Testis (tissue), 3 donors: ENCODE measurements around the gene SCPEP1. TPM values are rescaled to one million over a fixed set of nuclear protein-coding genes. Genes with fewer than 3 reads are reported as not detected.
"Not testable (repeated sequence)": the region's sequence is repeated elsewhere in the genome, so short reads cannot be mapped to it uniquely, and the experiment has no call there.

Source experiments
- DNase-seq: peaks from one replicate; pipeline ENCODE4 v3.0.0-alpha.2; 2019
- H3K27ac ChIP-seq, 2 donors: fragments of 200-600 bp; sonication (generic); one replicate each; pipeline ENCODE4 v1.5.1; 2019
- H3K27me3 ChIP-seq: fragments of 200-600 bp; sonication (generic); one replicate; pipeline ENCODE4 v1.5.1; 2019
- H3K36me3 ChIP-seq: fragments of 200-600 bp; sonication (generic); one replicate; pipeline ENCODE4 v1.5.1; 2017; ENCODE audit warnings: low read depth; ENCODE audit errors: missing control alignments
- H3K4me1 ChIP-seq: fragments of 200-600 bp; sonication (generic); one replicate; pipeline ENCODE4 v1.5.1; 2019
- H3K4me3 ChIP-seq, 2 donors: fragments of 200-600 bp; sonication (generic); one replicate each; pipeline ENCODE4 v1.5.1; 2017 to 2019
- H3K9me3 ChIP-seq: fragments of 200-600 bp; sonication (generic); one replicate; pipeline ENCODE4 v1.5.1; 2017
- POLR2A ChIP-seq: fragments of 450-650 bp; IDR thresholded peaks from one replicate; pipeline ENCODE4 v1.6.1; 2017; ENCODE audit warnings: antibody characterized with exemption, mild to moderate bottlenecking, moderate library complexity
- WGBS, 2 donors: methylation state at CpG; one replicate each; pipeline ENCODE4 v1.1.5; 2018; 5-methylcytosine and 5-hydroxymethylcytosine counted together
- intact Hi-C: fragments of 100-400 bp; cut with DNase I; formaldehyde crosslinking; loops from one replicate; pipeline ENCODE4 v1.15.1; 2023; ENCODE audit warnings: low total_unique reads
- polyA plus RNA-seq: library from polyadenylated mRNA; stranded (reverse); fragments of 350-450 nt; fragmentation: Illumina TruSeq; extraction: RNeasy Lipid Tissue Mini Kit (QIAGEN cat#74804); gene quantifications from one replicate; pipeline ENCODE4 v1.2.3, GENCODE V29; 2014; ENCODE audit warnings: low read depth, low replicate concordance; ENCODE audit not compliant: insufficient read depth
- total RNA-seq, 2 donors: library from RNA; depleted of rRNA; stranded (reverse); fragments of >200 nt; gene quantifications; one replicate each; pipeline ENCODE4 v1.2.3, GENCODE V29; 2016
- TF ChIP-seq, protein P1 (sequence below), 3 experiments: fragments of 450-650 bp in 2 of 3; fragments of 200-600 bp in 1 of 3; sonication (generic) in 1 of 3; IDR thresholded peaks; one replicate each; pipeline ENCODE4 v1.5.1; 2016 to 2019; ENCODE audit warnings: antibody characterized with exemption in 3 of 3, mild to moderate bottlenecking in 2 of 3, moderate library complexity in 1 of 3

Gene SCPEP1
- total and polyA plus RNA-seq, 3 donors from 2014 or later = 30.7 to 55.7 (median 35.2) TPM

DNA sequence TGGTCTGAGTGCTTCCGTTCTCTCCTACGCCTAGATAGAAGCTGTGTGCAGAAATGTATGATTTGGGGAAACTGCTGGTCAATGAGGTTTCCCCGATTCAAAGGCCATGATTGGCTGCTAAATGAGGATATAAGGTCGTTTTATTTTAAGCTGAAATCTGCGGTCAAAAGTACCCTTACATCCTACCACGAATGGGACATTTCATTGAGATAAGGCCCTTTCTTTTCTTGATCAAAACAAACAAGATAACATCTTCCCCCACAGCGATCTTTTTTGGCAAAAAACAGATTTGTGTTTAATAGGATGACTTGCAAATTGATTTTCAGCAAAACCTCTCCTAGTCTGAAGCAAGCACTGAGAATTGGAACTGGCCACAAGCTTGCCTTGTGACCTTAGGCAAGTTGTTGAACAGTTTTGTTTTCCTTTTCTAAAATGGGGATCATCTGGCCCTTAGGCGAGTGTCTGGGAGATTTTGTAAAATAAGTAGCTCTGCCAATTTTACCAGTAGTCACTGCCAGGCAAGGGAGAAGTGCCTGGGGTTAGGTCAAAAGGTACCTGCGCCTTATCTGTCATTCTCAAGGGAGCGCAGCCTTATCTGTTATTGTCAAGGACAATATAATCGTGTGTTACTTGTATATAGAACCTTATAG, 635 bp downstream of the SCPEP1 start:
- no peaks in the 10 kb centered on the region for H3K27me3 ChIP-seq
- H3K4me3 ChIP-seq = peak overlapping the region; percentile 56 to 69
- no peaks in the 10 kb centered on the region for H3K9me3 ChIP-seq
- H3K4me1 ChIP-seq = peaks cover 8% of the 10 kb centered on the region
- no peaks in the 10 kb centered on the region for H3K36me3 ChIP-seq
- TF ChIP-seq, protein P1, sequence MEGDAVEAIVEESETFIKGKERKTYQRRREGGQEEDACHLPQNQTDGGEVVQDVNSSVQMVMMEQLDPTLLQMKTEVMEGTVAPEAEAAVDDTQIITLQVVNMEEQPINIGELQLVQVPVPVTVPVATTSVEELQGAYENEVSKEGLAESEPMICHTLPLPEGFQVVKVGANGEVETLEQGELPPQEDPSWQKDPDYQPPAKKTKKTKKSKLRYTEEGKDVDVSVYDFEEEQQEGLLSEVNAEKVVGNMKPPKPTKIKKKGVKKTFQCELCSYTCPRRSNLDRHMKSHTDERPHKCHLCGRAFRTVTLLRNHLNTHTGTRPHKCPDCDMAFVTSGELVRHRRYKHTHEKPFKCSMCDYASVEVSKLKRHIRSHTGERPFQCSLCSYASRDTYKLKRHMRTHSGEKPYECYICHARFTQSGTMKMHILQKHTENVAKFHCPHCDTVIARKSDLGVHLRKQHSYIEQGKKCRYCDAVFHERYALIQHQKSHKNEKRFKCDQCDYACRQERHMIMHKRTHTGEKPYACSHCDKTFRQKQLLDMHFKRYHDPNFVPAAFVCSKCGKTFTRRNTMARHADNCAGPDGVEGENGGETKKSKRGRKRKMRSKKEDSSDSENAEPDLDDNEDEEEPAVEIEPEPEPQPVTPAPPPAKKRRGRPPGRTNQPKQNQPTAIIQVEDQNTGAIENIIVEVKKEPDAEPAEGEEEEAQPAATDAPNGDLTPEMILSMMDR (IDR thresholded peaks at IDR 0.05) = no peak
- TF ChIP-seq POLR2A = no peak
- H3K27ac ChIP-seq = peak overlapping the region in 1 of 2 donors; percentile 43
- WGBS, 2 donors = 13 to 16% methylated on average over 11 of the region's 11 CpGs
- intact Hi-C loops = no loop called here
- DNase-seq = no peak

DNA sequence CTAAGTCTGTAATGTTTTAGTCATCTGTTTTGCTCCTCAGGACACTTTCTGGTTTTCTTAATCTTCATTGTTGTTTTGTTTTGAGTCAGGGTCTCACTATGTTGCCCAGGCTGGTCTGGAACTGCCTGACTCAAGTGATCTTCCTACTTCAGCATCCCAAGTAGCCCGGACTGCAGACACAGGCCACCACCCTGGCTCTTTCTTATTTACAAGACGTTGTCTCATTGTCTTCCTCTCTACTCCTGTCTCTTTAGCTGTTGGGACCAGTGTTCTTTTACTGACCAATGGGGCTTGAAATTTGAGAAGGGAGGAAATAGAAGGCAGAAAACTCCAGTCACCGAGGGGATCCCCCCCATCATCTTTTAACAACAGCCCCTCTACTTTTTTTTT, 1.2 kb downstream of the SCPEP1 start:
- H3K4me1 ChIP-seq = peaks cover 8% of the 10 kb centered on the region
- H3K9me3 ChIP-seq = no peaks in the 10 kb centered on the region
- intact Hi-C loops = no loop called here
- TF ChIP-seq, protein P1 (IDR thresholded peaks at IDR 0.05) = no peak
- no peak for TF ChIP-seq POLR2A
- no peaks in the 10 kb centered on the region for H3K36me3 ChIP-seq
- WGBS, 2 donors = 41 to 47% methylated on average over 3 of the region's 3 CpGs
- no peak for DNase-seq
- no peak overlapping the region for H3K27ac ChIP-seq
- no peaks in the 10 kb centered on the region for H3K27me3 ChIP-seq
- no peak overlapping the region for H3K4me3 ChIP-seq

DNA sequence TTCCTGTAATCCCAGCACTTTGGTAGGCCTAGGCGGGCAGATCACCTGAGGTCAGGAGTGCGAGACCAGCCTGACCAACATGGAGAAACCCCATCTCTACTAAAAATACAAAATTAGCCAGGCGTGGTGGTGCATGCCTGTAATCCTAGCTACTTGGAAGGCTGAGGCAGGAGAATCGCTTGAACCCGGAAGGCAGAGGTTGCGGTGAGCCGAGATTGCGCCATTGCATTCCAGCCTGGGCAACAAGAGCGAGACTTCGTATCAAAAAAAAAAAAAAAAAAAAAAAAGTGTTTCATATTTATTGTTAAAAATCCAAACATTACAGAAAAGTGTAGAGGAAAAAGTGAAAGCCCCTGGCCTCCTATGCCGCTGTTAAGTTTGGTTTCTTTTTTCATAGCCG, 2.6 kb downstream of the SCPEP1 start:
- H3K4me1 ChIP-seq, H3K9me3 ChIP-seq, H3K27me3 ChIP-seq, H3K4me3 ChIP-seq, DNase-seq, intact Hi-C loops, H3K27ac ChIP-seq, H3K36me3 ChIP-seq: not testable (repeated sequence)
- 93 to 96% methylated on average over 12 of the region's 12 CpGs for WGBS, 2 donors

DNA sequence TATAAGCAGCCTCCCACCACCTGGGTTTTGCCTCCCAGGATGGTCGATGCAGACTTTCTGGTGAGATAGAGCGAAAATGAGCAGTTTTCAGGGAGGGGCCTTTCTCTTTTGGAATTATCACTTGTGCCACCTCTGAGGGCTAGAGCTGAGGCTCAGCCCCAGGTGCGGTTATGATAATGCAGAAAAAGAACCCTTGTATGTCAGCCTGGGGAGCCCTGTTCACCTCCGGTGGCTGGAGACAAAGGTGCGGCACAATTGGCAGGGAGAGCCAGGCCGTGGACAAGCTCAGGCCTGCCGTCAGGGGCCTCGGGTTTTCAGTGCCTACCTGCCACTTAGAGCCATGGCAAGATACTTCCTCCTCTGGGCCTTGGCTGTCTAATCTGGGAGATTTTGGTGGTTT, 4.4 kb downstream of the SCPEP1 start:
- TF ChIP-seq, protein P1 (IDR thresholded peaks at IDR 0.05) = no peak
- no peak for TF ChIP-seq POLR2A
- peaks cover 8% of the 10 kb centered on the region for H3K4me1 ChIP-seq
- no peak for DNase-seq
- no peak overlapping the region for H3K27ac ChIP-seq
- H3K4me3 ChIP-seq = no peak overlapping the region
- H3K36me3 ChIP-seq = no peaks in the 10 kb centered on the region
- H3K27me3 ChIP-seq = no peaks in the 10 kb centered on the region
- no peaks in the 10 kb centered on the region for H3K9me3 ChIP-seq
- 92 to 94% methylated on average over 5 to 8 of the region's 8 CpGs for WGBS, 2 donors
- intact Hi-C loops = no loop called here

DNA sequence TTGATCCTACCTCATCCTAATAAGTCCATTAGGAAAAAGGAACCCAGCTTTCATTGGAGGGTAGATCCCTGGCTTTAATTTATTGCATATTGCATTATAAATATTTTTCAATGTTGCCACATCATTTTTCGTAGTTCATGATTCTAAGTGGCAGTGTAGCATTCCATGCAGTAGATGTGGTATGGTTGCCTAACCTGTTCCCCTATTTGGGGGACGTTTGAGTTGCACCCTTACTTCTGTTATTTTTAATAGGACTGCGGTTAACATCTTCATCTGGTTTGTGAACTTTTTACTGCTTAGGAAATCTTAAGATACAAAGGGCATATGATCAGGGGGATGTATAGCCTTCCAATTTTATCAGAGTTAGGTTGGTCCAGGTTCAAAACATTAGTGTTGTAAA, 5.4 kb downstream of the SCPEP1 start:
- Histone ChIP-seq H3K4me1 (peaks cover 4% of the 10 kb centered on the region), H3K9me3 (no peaks in the 10 kb centered on the region), H3K4me3 (no peak overlapping the region), H3K27ac (no peak overlapping the region), H3K36me3 (no peaks in the 10 kb centered on the region), H3K27me3 (no peaks in the 10 kb centered on the region)
- intact Hi-C loops = no loop called here
- 92% methylated on average over 3 of the region's 3 CpGs for WGBS, 2 donors
- no peak for TF ChIP-seq POLR2A
- TF ChIP-seq, protein P1 (IDR thresholded peaks at IDR 0.05) = no peak
- DNase-seq = no peak
